ENCODE results near the gene ARL11.

- TF ChIP-seq CTCF (IDR thresholded peaks at IDR 0.05; ENCODE audit: insufficient read depth, low read depth, low read length) = no peak
- TF ChIP-seq EZH2 (IDR thresholded peaks at IDR 0.05; ENCODE audit: insufficient read depth, low read length) = no peak
These were observed 2.3 kb downstream of the ARL11 start for GRCh38 chr13:49630580-49630979.

All from astrocyte (in vitro differentiated cells and primary cell).